Suprapubic skin (tissue), 4 donors: ENCODE data around the gene CACNA1A. TPM values are rescaled to one million over a fixed set of nuclear protein-coding genes. Genes with fewer than 3 reads are reported as not detected.
"Not testable (repeated sequence)": the region's sequence is repeated elsewhere in the genome, so short reads cannot be mapped to it uniquely, and the experiment has no call there.

Source experiments
- DNase-seq, 2 donors: peaks; one replicate each; pipeline ENCODE4 v3.0.0-alpha.2; 2019; ENCODE audit warnings: low spot score in 2 of 2
- H3K27ac ChIP-seq: fragments of 200-600 bp; sonication (generic); one replicate; pipeline ENCODE4 v1.5.1; 2019
- H3K27me3 ChIP-seq: fragments of 200-600 bp; sonication (generic); one replicate; pipeline ENCODE4 v1.5.1; 2019
- H3K36me3 ChIP-seq: fragments of 200-600 bp; sonication (generic); one replicate; pipeline ENCODE4 v1.5.1; 2019
- H3K4me1 ChIP-seq: fragments of 200-600 bp; sonication (generic); one replicate; pipeline ENCODE4 v1.5.1; 2019
- H3K4me3 ChIP-seq: fragments of 200-600 bp; sonication (generic); one replicate; pipeline ENCODE4 v1.5.1; 2019; ENCODE audit warnings: mild to moderate bottlenecking
- H3K9me3 ChIP-seq: fragments of 200-600 bp; sonication (generic); one replicate; pipeline ENCODE4 v1.5.1; 2019
- EP300 ChIP-seq: sonication (generic); formaldehyde crosslinking; IDR thresholded peaks from one replicate; pipeline ENCODE4 v1.6.1; 2017; ENCODE audit warnings: antibody characterized with exemption
- POLR2A ChIP-seq, 2 donors: fragments of 450-650 bp; IDR thresholded peaks; one replicate each; pipeline ENCODE4 v1.6.1; 2017; ENCODE audit warnings: antibody characterized with exemption in 2 of 2, mild to moderate bottlenecking in 2 of 2, moderate library complexity in 2 of 2
- POLR2AphosphoS5 ChIP-seq, 3 donors: sonication (generic); formaldehyde crosslinking; IDR thresholded peaks; one replicate each; pipeline ENCODE4 v1.6.1; 2017; ENCODE audit warnings: antibody characterized with exemption in 3 of 3
- WGBS: methylation state at CpG from one replicate; pipeline ENCODE4 v1.1.5; 2018; 5-methylcytosine and 5-hydroxymethylcytosine counted together
- total RNA-seq, 4 donors: library from RNA; depleted of rRNA; stranded (reverse); fragments of >200 nt; gene quantifications; one replicate each; pipeline ENCODE4 v1.1.0, GENCODE V29; 2016
- TF ChIP-seq, protein P1 (sequence below), 2 donors: fragments of 200-600 bp in 1 of 2; fragments of 450-650 bp in 1 of 2; sonication (generic) in 1 of 2; IDR thresholded peaks; one replicate each; pipeline ENCODE4 v1.5.1; 2016 to 2019; ENCODE audit warnings: antibody characterized with exemption in 2 of 2, mild to moderate bottlenecking in 1 of 2, moderate library complexity in 1 of 2

The CACNA1A gene
- total RNA-seq, 4 donors from 2014 or later = 0.26 to 0.42 (median 0.35) TPM

DNA sequence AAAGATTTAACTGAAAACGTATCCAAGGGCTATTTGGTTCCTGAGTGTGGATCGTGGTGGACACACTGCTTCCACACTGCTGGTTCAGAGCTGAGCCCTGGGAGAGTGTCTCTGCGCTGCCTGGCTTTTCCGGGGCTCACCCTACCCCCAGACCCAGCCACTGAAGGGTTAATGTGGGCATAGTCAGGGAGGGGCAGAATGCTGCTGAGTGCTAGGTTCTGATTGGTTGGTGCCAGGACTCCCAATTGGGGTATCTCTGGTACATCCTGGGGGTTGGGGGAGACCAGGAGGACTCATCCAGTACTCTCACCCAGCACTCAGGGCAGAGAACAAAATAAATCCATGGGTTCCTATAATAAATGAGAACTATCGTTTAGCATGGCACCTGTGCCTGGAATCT is 142.3 kb downstream of the CACNA1A start:
- WGBS = 55% methylated on average over 2 of the region's 5 CpGs
- Histone ChIP-seq H3K9me3 (no peaks in the 10 kb centered on the region), H3K27me3 (peaks cover 21% of the 10 kb centered on the region), H3K4me1 (no peaks in the 10 kb centered on the region), H3K27ac (no peak overlapping the region), H3K36me3 (no peaks in the 10 kb centered on the region), H3K4me3 (no peak overlapping the region)
- DNase-seq = no peak
- TF ChIP-seq EP300 (no peak), POLR2A (IDR thresholded peaks at IDR 0.05) (no peak), POLR2AphosphoS5 (IDR thresholded peaks at IDR 0.05) (no peak)
- TF ChIP-seq, protein P1, sequence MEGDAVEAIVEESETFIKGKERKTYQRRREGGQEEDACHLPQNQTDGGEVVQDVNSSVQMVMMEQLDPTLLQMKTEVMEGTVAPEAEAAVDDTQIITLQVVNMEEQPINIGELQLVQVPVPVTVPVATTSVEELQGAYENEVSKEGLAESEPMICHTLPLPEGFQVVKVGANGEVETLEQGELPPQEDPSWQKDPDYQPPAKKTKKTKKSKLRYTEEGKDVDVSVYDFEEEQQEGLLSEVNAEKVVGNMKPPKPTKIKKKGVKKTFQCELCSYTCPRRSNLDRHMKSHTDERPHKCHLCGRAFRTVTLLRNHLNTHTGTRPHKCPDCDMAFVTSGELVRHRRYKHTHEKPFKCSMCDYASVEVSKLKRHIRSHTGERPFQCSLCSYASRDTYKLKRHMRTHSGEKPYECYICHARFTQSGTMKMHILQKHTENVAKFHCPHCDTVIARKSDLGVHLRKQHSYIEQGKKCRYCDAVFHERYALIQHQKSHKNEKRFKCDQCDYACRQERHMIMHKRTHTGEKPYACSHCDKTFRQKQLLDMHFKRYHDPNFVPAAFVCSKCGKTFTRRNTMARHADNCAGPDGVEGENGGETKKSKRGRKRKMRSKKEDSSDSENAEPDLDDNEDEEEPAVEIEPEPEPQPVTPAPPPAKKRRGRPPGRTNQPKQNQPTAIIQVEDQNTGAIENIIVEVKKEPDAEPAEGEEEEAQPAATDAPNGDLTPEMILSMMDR (IDR thresholded peaks at IDR 0.05) = no peak

DNA sequence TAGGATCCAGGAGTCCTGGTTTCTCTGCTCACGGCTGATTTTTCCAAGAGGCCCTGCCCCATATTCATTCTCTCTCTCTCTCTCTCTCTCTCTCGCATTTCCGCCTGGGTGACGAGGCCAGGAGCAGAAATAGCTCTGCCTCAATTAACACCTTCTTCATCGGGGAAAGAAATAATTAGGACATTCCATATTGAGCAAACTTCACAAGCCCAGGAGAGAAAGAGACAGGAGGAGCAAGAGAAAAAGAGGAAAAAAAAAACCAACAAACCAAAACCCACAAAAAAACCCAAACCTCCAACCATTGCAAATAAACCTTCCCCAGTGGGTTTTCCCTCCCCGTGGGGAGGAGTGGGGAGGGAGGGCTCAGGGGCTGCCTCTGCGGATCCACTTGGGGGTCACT is 143.0 kb downstream of the CACNA1A start:
- Histone ChIP-seq H3K36me3 (no peaks in the 10 kb centered on the region), H3K4me1 (no peaks in the 10 kb centered on the region), H3K27me3 (peaks cover 21% of the 10 kb centered on the region), H3K9me3 (no peaks in the 10 kb centered on the region), H3K4me3 (no peak overlapping the region), H3K27ac (no peak overlapping the region)
- DNase-seq = no peak
- WGBS = 29% methylated on average over 7 of the region's 7 CpGs
- no peak for TF ChIP-seq EP300
- TF ChIP-seq, protein P1 (IDR thresholded peaks at IDR 0.05) = no peak
- TF ChIP-seq POLR2AphosphoS5 (IDR thresholded peaks at IDR 0.05) = no peak
- no peak for TF ChIP-seq POLR2A (IDR thresholded peaks at IDR 0.05)

DNA sequence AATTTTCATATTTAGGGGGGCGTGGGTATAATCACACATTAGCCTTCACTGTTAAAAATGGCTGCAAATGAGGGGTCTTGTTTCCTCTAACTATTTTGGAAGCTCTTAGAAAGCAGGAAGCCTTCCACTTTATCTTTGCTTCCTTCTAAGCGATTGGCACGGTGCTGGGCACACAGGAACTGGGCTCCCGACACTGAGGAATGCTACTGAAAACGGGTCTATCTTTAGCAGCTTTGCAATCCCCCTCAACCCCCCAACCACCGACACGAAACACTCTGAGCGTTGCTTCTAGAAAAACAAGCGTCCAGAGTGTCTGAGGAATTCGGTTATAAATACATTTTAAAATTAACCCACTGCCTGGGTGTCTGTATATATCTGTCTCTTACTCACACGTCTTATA is 143.6 kb downstream of the CACNA1A start:
- H3K27me3 ChIP-seq = peaks cover 21% of the 10 kb centered on the region
- no peaks in the 10 kb centered on the region for H3K9me3 ChIP-seq
- DNase-seq = no peak
- TF ChIP-seq POLR2AphosphoS5 (IDR thresholded peaks at IDR 0.05) = no peak
- TF ChIP-seq POLR2A (IDR thresholded peaks at IDR 0.05) = no peak
- no peak overlapping the region for H3K4me3 ChIP-seq
- H3K36me3 ChIP-seq = no peaks in the 10 kb centered on the region
- WGBS = 73% methylated on average over 11 of the region's 11 CpGs
- no peaks in the 10 kb centered on the region for H3K4me1 ChIP-seq
- H3K27ac ChIP-seq = no peak overlapping the region

DNA sequence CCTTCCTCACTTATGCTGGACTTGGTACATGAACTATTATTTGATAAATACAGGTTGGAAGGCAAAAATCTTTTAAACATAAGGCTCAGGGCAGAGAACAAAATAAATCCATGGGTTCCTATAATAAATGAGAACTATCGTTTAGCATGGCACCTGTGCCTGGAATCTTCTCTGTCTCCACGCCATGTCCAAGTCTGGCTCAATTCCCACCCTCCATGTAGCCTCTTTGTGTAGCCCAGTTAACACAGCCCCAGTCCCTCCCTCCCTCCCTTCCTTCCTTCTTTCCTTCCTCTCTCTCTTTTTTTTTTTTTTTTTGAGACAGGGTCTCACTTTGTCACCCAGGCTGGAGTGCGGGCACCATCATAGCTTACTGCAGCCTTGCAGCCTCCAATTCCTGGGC is 144.6 kb downstream of the CACNA1A start:
- not testable (repeated sequence) for H3K4me1 ChIP-seq, H3K4me3 ChIP-seq, H3K9me3 ChIP-seq, H3K27ac ChIP-seq, DNase-seq, H3K36me3 ChIP-seq
- peaks cover 21% of the 10 kb centered on the region for H3K27me3 ChIP-seq
- WGBS = 53% methylated on average over 3 of the region's 3 CpGs

DNA sequence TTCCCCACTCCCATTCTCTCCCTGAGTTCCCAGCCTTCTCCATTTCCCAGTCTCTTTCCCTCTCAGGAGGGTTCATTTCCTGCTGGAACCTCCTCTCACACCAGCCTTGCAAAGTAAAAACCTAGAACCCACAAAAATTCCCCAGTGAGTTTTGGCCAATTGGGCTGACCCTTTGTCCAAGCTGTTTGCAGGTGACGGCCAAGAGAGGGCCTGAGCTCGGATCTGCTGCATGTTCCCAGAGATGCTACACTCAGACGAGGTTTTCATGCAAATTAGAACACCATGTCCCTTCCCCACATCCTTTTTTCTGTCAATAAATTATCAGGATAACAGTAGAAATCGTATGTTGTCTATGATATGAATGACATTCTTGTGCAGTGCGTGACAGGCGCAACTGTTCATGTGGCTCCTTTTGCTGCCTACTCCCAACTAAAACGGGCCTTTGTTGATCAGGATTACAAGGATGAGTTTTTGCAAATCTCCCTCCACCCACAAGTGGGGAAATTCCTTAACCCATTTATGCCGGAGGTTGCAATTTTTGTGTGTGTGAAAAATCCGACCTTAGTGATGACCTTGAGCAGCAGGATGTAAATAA is 149.5 kb downstream of the CACNA1A start:
- WGBS = 71% methylated on average over 9 of the region's 9 CpGs
- Histone ChIP-seq H3K9me3 (no peaks in the 10 kb centered on the region), H3K36me3 (no peaks in the 10 kb centered on the region), H3K4me3 (no peak overlapping the region), H3K27me3 (peaks cover 25% of the 10 kb centered on the region), H3K27ac (no peak overlapping the region), H3K4me1 (no peaks in the 10 kb centered on the region)
- DNase-seq = no peak
- TF ChIP-seq EP300 = no peak
- no peak for TF ChIP-seq POLR2A (IDR thresholded peaks at IDR 0.05)
- TF ChIP-seq, protein P1 (IDR thresholded peaks at IDR 0.05) = no peak
- no peak for TF ChIP-seq POLR2AphosphoS5 (IDR thresholded peaks at IDR 0.05)

DNA sequence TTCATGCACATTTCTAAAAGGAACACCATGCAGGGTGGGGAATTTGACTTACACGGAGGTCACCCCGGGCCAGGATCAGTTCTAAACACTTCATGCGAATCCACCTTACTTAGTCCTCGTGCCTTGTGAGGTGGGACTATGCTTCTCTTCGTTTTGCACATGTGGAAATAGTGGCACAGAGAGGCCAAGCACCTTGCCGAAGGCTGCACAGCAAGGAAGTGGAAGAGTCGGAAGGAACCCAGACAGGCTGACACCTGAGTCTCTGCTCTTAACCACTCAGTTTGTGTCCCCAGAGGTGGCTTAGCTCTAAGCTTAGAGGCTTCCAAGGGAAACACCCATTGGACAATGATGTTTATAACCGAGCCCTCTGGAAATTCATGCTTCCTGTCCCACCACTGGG is 150.1 kb downstream of the CACNA1A start:
- H3K36me3 ChIP-seq = no peaks in the 10 kb centered on the region

More for the DNA sequence above, 150.1 kb downstream of the CACNA1A start:
- Histone ChIP-seq H3K4me1 (no peaks in the 10 kb centered on the region), H3K9me3 (no peaks in the 10 kb centered on the region), H3K27me3 (peaks cover 25% of the 10 kb centered on the region), H3K27ac (no peak overlapping the region), H3K4me3 (no peak overlapping the region)
- DNase-seq = no peak
- no peak for TF ChIP-seq POLR2AphosphoS5 (IDR thresholded peaks at IDR 0.05)
- TF ChIP-seq, protein P1 (IDR thresholded peaks at IDR 0.05) = no peak
- no peak for TF ChIP-seq EP300
- no peak for TF ChIP-seq POLR2A (IDR thresholded peaks at IDR 0.05)
- WGBS = 80% methylated on average over 8 of the region's 8 CpGs
